CD4-positive, CD25-positive, alpha-beta regulatory T cell (primary cell): ENCODE data around the gene RIN1. TPM values are rescaled to one million over a fixed set of nuclear protein-coding genes. Genes with fewer than 3 reads are reported as not detected.
A peak's percentile ranks its signal among the peaks of the same experiment; 100 is the strongest.

Source experiments
- ATAC-seq, 2 donors: fragments of 150-1000 bp; cut with Tn5 transposase; one replicate each; pipeline ENCODE4 v1.10.0; 2021; ENCODE audit warnings: low read depth in 2 of 2, moderate number of reproducible peaks in 2 of 2, moderate library complexity in 1 of 2
- DNase-seq, 3 donors: peaks; one replicate each; pipeline versions ENCODE4 v3.0.0 to v3.0.0-alpha.2; 2012 to 2022; ENCODE audit warnings: mixed read lengths in 1 of 3
- H3K27ac ChIP-seq: one replicate; pipeline ENCODE4 v1.7.0; 2013; ENCODE audit warnings: mild to moderate bottlenecking, low read length; ENCODE audit not compliant: insufficient read depth, poor library complexity, severe bottlenecking
- H3K27me3 ChIP-seq: one replicate; pipeline ENCODE4 v1.7.0; 2013; ENCODE audit warnings: low read length; ENCODE audit not compliant: control insufficient read depth, insufficient read depth
- H3K36me3 ChIP-seq: one replicate; pipeline ENCODE4 v1.7.0; 2013; ENCODE audit warnings: mild to moderate bottlenecking, low read length, moderate library complexity; ENCODE audit not compliant: control insufficient read depth, insufficient read depth
- H3K4me1 ChIP-seq: 2 replicates; pipeline ENCODE4 v1.7.0; 2013; ENCODE audit warnings: mild to moderate bottlenecking, low read length; ENCODE audit not compliant: insufficient read depth, control insufficient read depth, poor library complexity, severe bottlenecking
- H3K4me3 ChIP-seq: one replicate; pipeline ENCODE4 v1.7.0; 2013; ENCODE audit warnings: low read depth, mild to moderate bottlenecking, low read length, moderate library complexity
- H3K9me3 ChIP-seq, 2 experiments: 1 replicate in 1 of 2; 2 replicates in 1 of 2; pipeline ENCODE4 v1.7.0; 2013; ENCODE audit warnings: low read length in 2 of 2, mild to moderate bottlenecking in 1 of 2, moderate library complexity in 1 of 2; ENCODE audit not compliant: control insufficient read depth in 2 of 2
- H3K27ac Mint-ChIP-seq, 3 donors: one replicate each; pipeline ENCODE4 v1.8.0; 2020 to 2022; ENCODE audit warnings: mild to moderate bottlenecking in 3 of 3, mixed read lengths in 3 of 3, moderate library complexity in 2 of 3
- H3K27me3 Mint-ChIP-seq: one replicate; pipeline ENCODE4 v1.8.0; 2022; ENCODE audit warnings: mild to moderate bottlenecking, mixed read lengths
- H3K36me3 Mint-ChIP-seq: one replicate; pipeline ENCODE4 v1.8.0; 2020; ENCODE audit warnings: mixed read lengths
- H3K4me1 Mint-ChIP-seq, 4 donors: one replicate each; pipeline ENCODE4 v1.8.0; 2020 to 2022; ENCODE audit warnings: mixed read lengths in 4 of 4, mild to moderate bottlenecking in 1 of 4
- H3K4me3 Mint-ChIP-seq, 4 donors: one replicate each; pipeline ENCODE4 v1.8.0; 2020 to 2022; ENCODE audit warnings: mild to moderate bottlenecking in 4 of 4, mixed read lengths in 4 of 4, moderate library complexity in 3 of 4
- H3K9me3 Mint-ChIP-seq, 7 donors: one replicate each; pipeline ENCODE4 v1.8.0; 2020 to 2022; ENCODE audit warnings: mixed read lengths in 7 of 7, mild to moderate bottlenecking in 3 of 7, moderate library complexity in 2 of 7
- polyA plus RNA-seq, 4 donors: library from polyadenylated mRNA; unstranded; fragments of 300-500 nt; fragmentation: Illumina TruSeq; gene quantifications; one replicate each; pipeline ENCODE4 v1.2.3, GENCODE V29; 2021
- total RNA-seq: library from RNA; stranded (reverse); gene quantifications from one replicate; pipeline ENCODE4 v1.2.3, GENCODE V29; 2022

RIN1 gene
- total and polyA plus RNA-seq, 5 donors from 2014 or later: 0.33 to 1.0 (median 0.92) TPM

DNA sequence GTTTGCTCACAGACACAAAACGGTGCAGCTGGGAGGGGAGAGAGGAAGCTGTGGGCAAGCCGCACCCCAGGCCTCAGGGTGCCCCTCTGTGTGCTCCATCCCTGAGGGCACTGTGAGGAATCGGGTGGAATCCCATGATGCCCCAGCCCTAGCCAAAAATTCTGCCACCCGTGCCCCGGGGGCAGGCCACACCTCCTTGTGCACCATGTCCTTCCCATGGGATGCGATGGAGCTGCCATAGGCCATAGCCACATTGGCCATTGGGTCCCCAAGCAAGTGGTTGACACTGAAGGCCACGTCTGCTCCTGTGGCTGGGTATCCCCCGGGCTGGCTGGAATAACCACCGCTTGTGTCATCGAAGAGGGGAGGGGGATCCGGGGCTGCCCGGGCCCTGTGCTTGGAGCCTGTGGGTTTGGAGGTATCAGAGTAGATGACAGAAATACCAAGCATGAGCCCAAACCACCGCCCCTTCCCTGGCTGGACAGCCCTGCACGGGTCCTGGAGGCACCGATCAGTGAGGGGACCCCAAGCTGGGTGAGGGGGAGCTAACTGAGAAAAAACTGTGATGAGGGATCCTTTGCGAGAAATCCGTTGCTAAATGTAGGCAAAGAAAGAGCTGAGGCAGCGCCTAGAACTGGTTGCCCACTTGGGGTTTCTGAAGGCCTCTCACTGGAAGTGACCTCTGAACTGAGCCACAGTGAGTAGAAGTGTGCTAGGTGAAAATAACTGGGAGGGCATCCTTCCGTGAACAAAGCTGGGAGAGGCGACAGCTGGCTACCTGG is 48.2 kb downstream of the RIN1 start:
- H3K4me3 Mint-ChIP-seq: peak overlapping the region; percentile 88 to 92 (median 90)
- H3K27me3 Mint-ChIP-seq: peaks cover 30% of the 10 kb centered on the region
- H3K27ac ChIP-seq: peak overlapping the region; percentile 80
- peaks cover 11% of the 10 kb centered on the region for H3K27me3 ChIP-seq
- H3K27ac Mint-ChIP-seq: peak overlapping the region in 2 of 3 donors; percentile 20 to 91
- H3K9me3 Mint-ChIP-seq: peaks cover 0 to 1% (median 0%) of the 10 kb centered on the region in 7 donors
- peak overlapping the region; percentile 88 for H3K4me3 ChIP-seq
- no peak for ATAC-seq
- peaks cover 41% of the 10 kb centered on the region for H3K4me1 ChIP-seq
- no peaks in the 10 kb centered on the region for H3K36me3 Mint-ChIP-seq
- no peaks in the 10 kb centered on the region for H3K9me3 ChIP-seq
- DNase-seq: no peak
- H3K36me3 ChIP-seq: no peaks in the 10 kb centered on the region
- H3K4me1 Mint-ChIP-seq: peaks cover 11 to 48% (median 20%) of the 10 kb centered on the region in 4 donors

DNA sequence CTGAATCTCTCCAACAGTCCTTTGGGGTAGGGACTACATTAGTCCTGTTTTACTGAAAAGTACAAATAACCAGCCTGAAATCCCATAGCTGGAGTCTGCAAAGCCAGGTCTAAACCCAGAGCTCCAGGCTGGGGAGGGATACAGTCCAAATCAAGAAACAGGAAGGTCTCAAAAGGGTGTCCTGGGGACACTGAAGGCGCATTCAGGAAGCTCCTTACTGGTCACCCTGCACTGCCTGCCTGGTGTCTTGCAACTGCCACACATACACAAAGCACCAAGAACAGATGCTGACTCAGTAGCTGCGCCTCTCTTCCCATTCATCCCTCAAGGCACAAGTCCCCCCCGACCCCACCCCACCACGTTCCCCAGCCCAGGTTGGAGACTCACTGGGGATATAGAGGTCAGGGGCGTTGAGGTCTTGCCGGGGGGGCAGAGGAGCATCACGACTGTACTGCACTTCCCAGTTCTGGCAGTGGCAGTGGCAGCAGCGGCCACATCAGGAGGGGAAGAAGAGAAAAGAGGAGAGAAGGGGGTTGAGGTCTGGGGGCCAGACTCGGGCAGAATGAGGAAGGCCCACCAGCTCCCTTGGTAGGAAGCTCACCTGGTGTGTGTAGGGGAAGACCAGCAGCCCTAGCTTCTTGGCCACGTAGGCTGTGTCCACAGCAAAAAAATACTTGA is 48.9 kb downstream of the RIN1 start:
- Histone ChIP-seq H3K4me3 (no peak overlapping the region), H3K9me3 (no peaks in the 10 kb centered on the region), H3K27ac (no peak overlapping the region), H3K27me3 (peaks cover 6% of the 10 kb centered on the region), H3K4me1 (peaks cover 46% of the 10 kb centered on the region), H3K36me3 (no peaks in the 10 kb centered on the region)
- DNase-seq (no peak), ATAC-seq (no peak)
- peak overlapping the region in 1 of 3 donors; percentile 76 for H3K27ac Mint-ChIP-seq
- peak overlapping the region; percentile 72 to 79 (median 76) for H3K4me3 Mint-ChIP-seq
- peaks cover 0 to 1% (median 0%) of the 10 kb centered on the region in 7 donors for H3K9me3 Mint-ChIP-seq
- peaks cover 23% of the 10 kb centered on the region for H3K27me3 Mint-ChIP-seq
- peaks cover 7 to 50% (median 24%) of the 10 kb centered on the region in 4 donors for H3K4me1 Mint-ChIP-seq
- no peaks in the 10 kb centered on the region for H3K36me3 Mint-ChIP-seq

DNA sequence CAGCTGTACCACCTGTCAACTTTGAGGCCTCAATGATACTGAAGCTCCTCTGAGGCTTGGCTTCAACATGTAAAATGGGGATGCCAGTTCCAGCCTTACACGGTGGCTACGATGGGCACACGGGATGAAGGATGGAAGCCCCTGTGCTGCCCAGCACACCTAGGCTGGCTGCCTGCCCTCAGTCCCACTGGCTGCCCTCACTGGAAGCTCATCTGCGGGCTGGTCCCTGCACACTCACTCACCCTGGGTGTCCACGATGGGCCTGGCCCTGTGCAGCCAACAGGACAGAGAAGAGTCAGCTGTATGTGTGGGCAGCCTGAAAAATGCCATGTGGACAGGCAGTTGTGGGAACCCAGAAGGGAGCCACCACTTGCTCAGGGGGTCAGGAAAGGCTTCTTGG is 49.5 kb downstream of the RIN1 start:
- Histone ChIP-seq H3K4me1 (peaks cover 47% of the 10 kb centered on the region), H3K27me3 (peaks cover 6% of the 10 kb centered on the region), H3K9me3 (no peaks in the 10 kb centered on the region), H3K27ac (no peak overlapping the region), H3K36me3 (no peaks in the 10 kb centered on the region), H3K4me3 (no peak overlapping the region)
- DNase-seq (no peak), ATAC-seq (no peak)
- Mint-ChIP-seq H3K4me3 (peak overlapping the region; percentile 39 to 79 (median 76)), H3K9me3 (peaks cover 0 to 1% (median 0%) of the 10 kb centered on the region in 7 donors), H3K27ac (no peak overlapping the region), H3K36me3 (no peaks in the 10 kb centered on the region), H3K27me3 (peaks cover 23% of the 10 kb centered on the region), H3K4me1 (peaks cover 9 to 54% (median 27%) of the 10 kb centered on the region in 4 donors)

DNA sequence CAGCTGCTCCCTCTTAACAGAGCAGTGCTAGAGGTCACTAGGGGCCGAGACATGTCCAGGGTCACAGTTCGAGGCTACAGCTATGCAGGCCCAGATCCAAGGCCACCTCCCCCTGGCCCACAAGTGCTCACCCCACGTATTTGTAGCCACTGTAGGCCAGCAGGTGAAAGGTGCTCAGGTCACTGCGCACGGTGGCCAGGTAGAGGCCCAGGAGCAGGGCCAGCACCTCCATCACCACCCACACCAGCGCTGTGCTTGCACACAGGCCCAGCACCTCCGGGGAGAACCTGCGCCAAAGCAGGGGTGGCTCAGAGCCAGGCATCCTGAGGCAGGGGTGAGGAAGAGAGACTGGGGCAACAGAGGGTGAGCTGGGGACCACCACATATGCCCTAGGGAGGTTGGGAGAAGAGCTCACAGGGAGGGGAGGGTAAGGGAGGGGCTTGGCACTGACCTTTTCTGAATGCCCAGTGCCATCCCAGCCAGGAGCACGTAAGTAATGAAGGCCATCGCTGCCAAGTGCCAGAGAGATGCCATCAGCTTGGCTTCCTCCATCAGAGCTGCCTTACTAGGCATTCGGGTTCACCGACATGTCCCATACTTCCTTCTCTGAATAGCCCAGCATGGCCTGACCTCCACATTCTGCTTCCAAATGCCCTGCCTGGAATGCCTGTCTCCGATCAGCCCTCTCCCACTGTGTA is 50.8 kb downstream of the RIN1 start:
- peaks cover 46% of the 10 kb centered on the region for H3K4me1 ChIP-seq
- no peak for DNase-seq
- Mint-ChIP-seq H3K36me3 (no peaks in the 10 kb centered on the region), H3K27me3 (peaks cover 20% of the 10 kb centered on the region), H3K9me3 (no peaks in the 10 kb centered on the region), H3K27ac (no peak overlapping the region), H3K4me1 (peaks cover 5 to 56% (median 26%) of the 10 kb centered on the region in 4 donors), H3K4me3 (peak overlapping the region in 2 of 4 donors; percentile 47 to 52)
- H3K27ac ChIP-seq: no peak overlapping the region
- H3K4me3 ChIP-seq: no peak overlapping the region
- H3K9me3 ChIP-seq: no peaks in the 10 kb centered on the region
- no peaks in the 10 kb centered on the region for H3K36me3 ChIP-seq
- no peaks in the 10 kb centered on the region for H3K27me3 ChIP-seq
- ATAC-seq: no peak

DNA sequence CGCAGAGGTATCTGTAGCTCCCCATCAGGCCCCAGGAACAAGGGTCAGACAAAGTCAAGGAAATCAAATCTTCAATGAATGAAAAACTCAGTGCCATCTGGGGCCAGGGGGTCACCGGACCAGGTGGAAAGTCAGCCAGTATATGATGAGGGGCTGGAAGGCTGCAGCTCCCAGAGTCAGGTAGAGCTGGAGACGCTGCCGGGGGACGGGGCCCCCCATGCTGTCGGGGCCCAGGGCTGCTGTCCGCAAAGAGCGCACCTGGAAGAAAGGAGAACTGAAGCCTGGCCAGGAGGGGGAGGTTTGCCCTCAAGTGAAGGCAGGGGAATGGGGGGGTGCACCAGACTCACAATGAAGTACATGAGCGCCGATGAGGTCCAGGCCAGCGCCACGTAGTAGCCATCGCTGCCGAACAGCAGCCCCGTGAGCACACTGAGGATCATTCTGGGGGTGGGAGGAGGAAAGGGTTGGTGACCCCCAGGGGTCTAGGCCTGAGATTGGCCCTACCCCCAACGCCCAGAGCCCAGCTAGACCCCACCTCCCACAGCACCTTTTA is 51.6 kb downstream of the RIN1 start:
- peaks cover 5 to 49% (median 22%) of the 10 kb centered on the region in 4 donors for H3K4me1 Mint-ChIP-seq

DNA sequence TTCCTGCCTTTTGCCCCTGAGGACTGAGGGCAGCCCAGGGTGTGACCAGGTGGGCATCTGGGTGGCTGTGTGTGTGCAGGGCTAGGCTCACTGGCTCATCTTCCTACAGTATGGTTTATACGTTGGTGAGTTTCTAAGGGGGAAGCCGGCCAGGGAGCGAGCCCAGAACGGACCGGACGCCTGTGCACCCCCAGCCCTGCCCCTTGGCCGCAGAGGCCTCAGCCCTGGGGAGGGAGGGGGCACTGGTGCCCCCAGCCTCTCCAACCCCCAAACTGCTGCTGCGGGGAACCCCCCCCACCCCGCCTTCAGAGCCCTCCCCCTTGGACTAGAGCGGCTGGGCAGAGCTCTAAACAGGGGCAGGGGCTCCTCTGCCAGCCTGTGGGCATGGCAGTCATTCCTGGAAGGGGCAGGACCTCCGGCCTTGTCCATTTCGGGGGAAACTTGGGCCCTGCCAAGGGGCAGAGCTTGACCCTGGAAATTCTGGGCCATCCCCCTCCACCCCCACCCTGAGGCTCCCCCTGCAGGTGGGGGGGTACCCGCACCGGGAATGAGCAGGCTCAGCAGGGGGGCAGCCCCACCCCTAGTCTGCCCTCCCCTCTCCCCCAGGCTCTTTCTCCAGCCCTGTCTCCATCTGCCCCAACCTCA is 52.7 kb downstream of the RIN1 start:
- Histone ChIP-seq H3K4me3 (no peak overlapping the region), H3K27me3 (no peaks in the 10 kb centered on the region), H3K27ac (no peak overlapping the region), H3K9me3 (no peaks in the 10 kb centered on the region), H3K4me1 (peaks cover 42% of the 10 kb centered on the region), H3K36me3 (no peaks in the 10 kb centered on the region)
- H3K27ac Mint-ChIP-seq: peak overlapping the region in 1 of 3 donors; percentile 46
- no peak for ATAC-seq
- no peak for DNase-seq
- no peaks in the 10 kb centered on the region for H3K36me3 Mint-ChIP-seq
- no peaks in the 10 kb centered on the region for H3K9me3 Mint-ChIP-seq
- peak overlapping the region in 2 of 4 donors; percentile 47 to 89 for H3K4me3 Mint-ChIP-seq
- H3K27me3 Mint-ChIP-seq: peaks cover 5% of the 10 kb centered on the region
- peaks cover 0 to 51% (median 17%) of the 10 kb centered on the region in 4 donors for H3K4me1 Mint-ChIP-seq

More for the DNA sequence above, 51.6 kb downstream of the RIN1 start:
- ATAC-seq: no peak
- Histone ChIP-seq H3K27ac (no peak overlapping the region), H3K9me3 (no peaks in the 10 kb centered on the region), H3K4me1 (peaks cover 40% of the 10 kb centered on the region), H3K36me3 (no peaks in the 10 kb centered on the region), H3K27me3 (no peaks in the 10 kb centered on the region), H3K4me3 (no peak overlapping the region)
- no peak for DNase-seq
- Mint-ChIP-seq H3K9me3 (no peaks in the 10 kb centered on the region), H3K27me3 (peaks cover 13% of the 10 kb centered on the region), H3K36me3 (no peaks in the 10 kb centered on the region), H3K27ac (peak overlapping the region in 1 of 3 donors; percentile 48), H3K4me3 (peak overlapping the region in 1 of 4 donors; percentile 12)
